Transverse colon (tissue), 4 donors: ENCODE data around the gene PADI6. TPM values are rescaled to one million over a fixed set of nuclear protein-coding genes. Genes with fewer than 3 reads are reported as not detected.

Experiments used
- DNase-seq: peaks from one replicate; pipeline ENCODE4 v3.0.0-alpha.2; 2019
- H3K27ac ChIP-seq, 4 donors: fragments of 200-600 bp; sonication (generic); 2 replicates each; pipeline ENCODE4 v1.5.1; 2016 to 2018; ENCODE audit warnings: inconsistent platforms in 4 of 4
- H3K27me3 ChIP-seq: fragments of 200-600 bp; sonication (generic); 2 replicates; pipeline ENCODE4 v1.5.1; 2017; ENCODE audit warnings: inconsistent platforms
- H3K36me3 ChIP-seq, 4 donors: fragments of 200-600 bp; sonication (generic); 2 replicates each; pipeline ENCODE4 v1.5.1; 2017 to 2019; ENCODE audit warnings: inconsistent platforms in 4 of 4
- H3K4me1 ChIP-seq, 4 donors: fragments of 200-600 bp; sonication (generic); 2 replicates each; pipeline ENCODE4 v1.5.1; 2017 to 2020; ENCODE audit warnings: inconsistent platforms in 4 of 4
- H3K4me3 ChIP-seq, 4 donors: fragments of 200-600 bp; sonication (generic); 1 replicate in 1 of 4; 2 replicates in 3 of 4; pipeline versions ENCODE4 v1.5.1 to v1.6.1; 2017 to 2019; ENCODE audit warnings: inconsistent platforms in 4 of 4
- H3K9me3 ChIP-seq, 2 donors: fragments of 200-600 bp; sonication (generic); 2 replicates each; pipeline ENCODE4 v1.5.1; 2017 to 2019; ENCODE audit warnings: inconsistent platforms in 2 of 2
- CTCF ChIP-seq, 5 experiments: fragments of 200-600 bp in 3 of 5; fragments of 450-650 bp in 2 of 5; sonication (generic) in 3 of 5; IDR thresholded peaks; 1 replicate in 2 of 5; 2 replicates in 3 of 5; pipeline ENCODE4 v1.5.1; 2016 to 2017; ENCODE audit warnings: antibody characterized with exemption in 5 of 5, inconsistent platforms in 3 of 5, mild to moderate bottlenecking in 2 of 5, moderate library complexity in 1 of 5
- EP300 ChIP-seq: sonication (generic); formaldehyde crosslinking; IDR thresholded peaks from one replicate; pipeline ENCODE4 v1.6.1; 2017; ENCODE audit warnings: antibody characterized with exemption, low read depth
- POLR2A ChIP-seq: fragments of 450-650 bp; IDR thresholded peaks from one replicate; pipeline ENCODE4 v1.6.1; 2016; ENCODE audit warnings: antibody characterized with exemption, mild to moderate bottlenecking, moderate library complexity
- POLR2AphosphoS5 ChIP-seq, 3 donors: sonication (generic); formaldehyde crosslinking; IDR thresholded peaks; one replicate each; pipeline ENCODE4 v1.6.1; 2016; ENCODE audit warnings: antibody characterized with exemption in 3 of 3
- WGBS, 2 donors: methylation state at CpG; one replicate each; pipeline ENCODE4 v1.1.5; 2018; ENCODE audit warnings: low coverage in 1 of 2; 5-methylcytosine and 5-hydroxymethylcytosine counted together
- in situ Hi-C, 4 donors: fragments of 200-750 bp; cut with MboI; loops; one replicate each; pipeline versions ENCODE4 v1.15.0 to v1.15.1; 2017; ENCODE audit warnings: low sequenced_read_pairs in 3 of 4, low pct_ligation_motif_present in 1 of 4, low pct_unique_long_range_greater_than_20kb in 1 of 4
- intact Hi-C: fragments of 100-400 bp; cut with DNase I; formaldehyde crosslinking; loops from one replicate; pipeline ENCODE4 v1.15.1; 2023; ENCODE audit warnings: low total_unique reads
- total RNA-seq, 4 donors: library from RNA; depleted of rRNA; stranded (reverse); fragments of >200 nt; gene quantifications; one replicate each; pipeline ENCODE4 v1.1.0, GENCODE V29; 2016

Gene PADI6
- total RNA-seq, 4 donors from 2014 or later = not detected

GRCh38 chr1:17333081-17333480, 38.9 kb upstream of the PADI6 start:
- in situ Hi-C loops = loop anchor here in 3 of 4 donors (10.0 kb wide), 2 partner anchors 208 to 268 kb away; no protein-coding TSS in a partner anchor
- DNase-seq = no peak

GRCh38 chr1:17335821-17336710, 35.9 kb upstream of the PADI6 start:
- H3K36me3 ChIP-seq = no peaks in the 10 kb centered on the region
- peaks cover 11% of the 10 kb centered on the region for H3K27me3 ChIP-seq
- H3K9me3 ChIP-seq = no peaks in the 10 kb centered on the region
- TF ChIP-seq CTCF (IDR thresholded peaks at IDR 0.05) = peak; percentile 74 to 85 (median 77)
- no peak for TF ChIP-seq EP300
- intact Hi-C loops = no loop called here
- in situ Hi-C loops = loop anchor here in 3 of 4 donors (10.0 kb wide), 2 partner anchors 211 to 271 kb away; no protein-coding TSS in a partner anchor
- H3K27ac ChIP-seq = no peak overlapping the region
- H3K4me1 ChIP-seq = no peaks in the 10 kb centered on the region
- H3K4me3 ChIP-seq = no peak overlapping the region
- peak; percentile 69 for DNase-seq
- 25 to 34% methylated on average over 8 to 20 of the region's 20 CpGs for WGBS, 2 donors

More at GRCh38 chr1:17333081-17333480, 38.9 kb upstream of the PADI6 start:
- Histone ChIP-seq H3K4me3 (no peak overlapping the region), H3K27me3 (peaks cover 17% of the 10 kb centered on the region), H3K4me1 (no peaks in the 10 kb centered on the region), H3K36me3 (no peaks in the 10 kb centered on the region), H3K9me3 (no peaks in the 10 kb centered on the region), H3K27ac (no peak overlapping the region)
- TF ChIP-seq POLR2A (no peak), CTCF (IDR thresholded peaks at IDR 0.05) (no peak), EP300 (no peak), POLR2AphosphoS5 (IDR thresholded peaks at IDR 0.05) (no peak)
- WGBS, 2 donors = 86% methylated on average over 8 of the region's 8 CpGs; no CpG with 5 or more reads in 1 of the 2 donors
- intact Hi-C loops = no loop called here

- WGBS, 2 donors = 17 to 63% methylated on average over 2 to 15 of the region's 15 CpGs
- TF ChIP-seq POLR2A (no peak), CTCF (IDR thresholded peaks at IDR 0.05) (no peak), POLR2AphosphoS5 (IDR thresholded peaks at IDR 0.05) (no peak), EP300 (no peak)
- no peak overlapping the region for H3K27ac ChIP-seq
- no peak overlapping the region for H3K4me3 ChIP-seq
- intact Hi-C loops (no loop called here), in situ Hi-C loops (loop anchor here in 3 of 4 donors (10.0 kb wide), 2 partner anchors 214 to 274 kb away; no protein-coding TSS in a partner anchor)
- no peaks in the 10 kb centered on the region for H3K9me3 ChIP-seq
- no peaks in the 10 kb centered on the region for H3K36me3 ChIP-seq
- no peaks in the 10 kb centered on the region for H3K4me1 ChIP-seq
- no peak for DNase-seq
- peaks cover 8% of the 10 kb centered on the region for H3K27me3 ChIP-seq
Measured at GRCh38 chr1:17338706-17339493, 33.1 kb upstream of the PADI6 start.

- WGBS, 2 donors = 40 to 70% methylated on average over 1 to 7 of the region's 7 CpGs
- intact Hi-C loops (no loop called here), in situ Hi-C loops (loop anchor here in 3 of 4 donors (10.0 kb wide), 2 partner anchors 215 to 275 kb away; no protein-coding TSS in a partner anchor)
- TF ChIP-seq POLR2AphosphoS5 (IDR thresholded peaks at IDR 0.05) = no peak
- TF ChIP-seq CTCF (IDR thresholded peaks at IDR 0.05) = no peak
- no peak for TF ChIP-seq POLR2A
- no peak for TF ChIP-seq EP300
- Histone ChIP-seq H3K4me1 (no peaks in the 10 kb centered on the region), H3K4me3 (no peak overlapping the region), H3K9me3 (no peaks in the 10 kb centered on the region), H3K36me3 (no peaks in the 10 kb centered on the region), H3K27ac (no peak overlapping the region), H3K27me3 (peaks cover 8% of the 10 kb centered on the region)
- DNase-seq = no peak
Measured at GRCh38 chr1:17339521-17339920, 32.5 kb upstream of the PADI6 start.
